AG04449 (cell line): ENCODE data around the gene VSIG2.
A peak's percentile ranks its signal among the peaks of the same experiment; 100 is the strongest.

Experiments
- CTCF ChIA-PET: fragments of 350-600 bp; formaldehyde crosslinking; extraction: SDS; loops from one replicate; lab custom pipeline; 2021; ENCODE audit warnings: antibody characterized with exemption; lab: Yijun Ruan, JAX
- POLR2A ChIA-PET: fragments of 400-600, 350-600 bp; formaldehyde crosslinking; extraction: SDS; loops from one replicate; lab custom pipeline; 2020; ENCODE audit warnings: antibody characterized with exemption, inconsistent platforms; lab: Yijun Ruan, JAX
- DNase-seq: peaks from one replicate; pipeline ENCODE4 v3.0.0-alpha.2; 2010; ENCODE audit warnings: low read depth, low spot score
- H3K4me3 ChIP-seq: 2 replicates; pipeline ENCODE4 v1.5.1; 2011; ENCODE audit warnings: low read depth, mild to moderate bottlenecking, control low read depth, low read length
- TF ChIP-seq, protein P1 (sequence below): IDR thresholded peaks from one replicate; pipeline ENCODE4 v1.5.1; 2011; ENCODE audit warnings: mild to moderate bottlenecking, moderate library complexity, low read length, control low read depth, inconsistent platforms; ENCODE audit not compliant: insufficient read depth; ENCODE audit errors: missing control alignments

The VSIG2 gene

DNA sequence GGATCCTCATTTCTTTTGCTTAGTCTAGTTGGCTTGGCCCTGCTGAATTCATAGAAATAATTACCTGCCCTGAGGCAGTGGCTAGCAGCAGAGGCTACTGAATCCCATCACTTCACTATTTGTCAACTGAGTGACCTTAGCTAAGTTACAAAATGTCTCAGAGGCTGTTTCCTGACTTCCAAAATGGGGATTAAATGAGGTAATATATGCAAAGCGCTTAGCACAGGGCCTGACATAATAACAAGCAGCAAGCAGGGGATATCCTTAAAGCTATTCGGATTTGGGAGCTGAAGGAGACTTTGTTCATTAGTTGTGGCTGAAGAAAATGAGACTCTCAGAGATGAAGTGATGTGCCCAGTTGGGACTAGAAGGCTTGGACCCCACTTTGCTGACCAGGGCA, 9.5 kb downstream of the VSIG2 start:
- TF ChIP-seq, protein P1, sequence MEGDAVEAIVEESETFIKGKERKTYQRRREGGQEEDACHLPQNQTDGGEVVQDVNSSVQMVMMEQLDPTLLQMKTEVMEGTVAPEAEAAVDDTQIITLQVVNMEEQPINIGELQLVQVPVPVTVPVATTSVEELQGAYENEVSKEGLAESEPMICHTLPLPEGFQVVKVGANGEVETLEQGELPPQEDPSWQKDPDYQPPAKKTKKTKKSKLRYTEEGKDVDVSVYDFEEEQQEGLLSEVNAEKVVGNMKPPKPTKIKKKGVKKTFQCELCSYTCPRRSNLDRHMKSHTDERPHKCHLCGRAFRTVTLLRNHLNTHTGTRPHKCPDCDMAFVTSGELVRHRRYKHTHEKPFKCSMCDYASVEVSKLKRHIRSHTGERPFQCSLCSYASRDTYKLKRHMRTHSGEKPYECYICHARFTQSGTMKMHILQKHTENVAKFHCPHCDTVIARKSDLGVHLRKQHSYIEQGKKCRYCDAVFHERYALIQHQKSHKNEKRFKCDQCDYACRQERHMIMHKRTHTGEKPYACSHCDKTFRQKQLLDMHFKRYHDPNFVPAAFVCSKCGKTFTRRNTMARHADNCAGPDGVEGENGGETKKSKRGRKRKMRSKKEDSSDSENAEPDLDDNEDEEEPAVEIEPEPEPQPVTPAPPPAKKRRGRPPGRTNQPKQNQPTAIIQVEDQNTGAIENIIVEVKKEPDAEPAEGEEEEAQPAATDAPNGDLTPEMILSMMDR = no peak
- ChIA-PET POLR2A (no interaction called here), CTCF (interaction anchor here (1.5 to 7.3 kb wide), 4 partner anchors 11 to 73 kb away, joined by 3 to 50 read pairs (median 7); partner anchors contain the start of gene VSIG2)
- no peak for DNase-seq
- no peak overlapping the region for H3K4me3 ChIP-seq

DNA sequence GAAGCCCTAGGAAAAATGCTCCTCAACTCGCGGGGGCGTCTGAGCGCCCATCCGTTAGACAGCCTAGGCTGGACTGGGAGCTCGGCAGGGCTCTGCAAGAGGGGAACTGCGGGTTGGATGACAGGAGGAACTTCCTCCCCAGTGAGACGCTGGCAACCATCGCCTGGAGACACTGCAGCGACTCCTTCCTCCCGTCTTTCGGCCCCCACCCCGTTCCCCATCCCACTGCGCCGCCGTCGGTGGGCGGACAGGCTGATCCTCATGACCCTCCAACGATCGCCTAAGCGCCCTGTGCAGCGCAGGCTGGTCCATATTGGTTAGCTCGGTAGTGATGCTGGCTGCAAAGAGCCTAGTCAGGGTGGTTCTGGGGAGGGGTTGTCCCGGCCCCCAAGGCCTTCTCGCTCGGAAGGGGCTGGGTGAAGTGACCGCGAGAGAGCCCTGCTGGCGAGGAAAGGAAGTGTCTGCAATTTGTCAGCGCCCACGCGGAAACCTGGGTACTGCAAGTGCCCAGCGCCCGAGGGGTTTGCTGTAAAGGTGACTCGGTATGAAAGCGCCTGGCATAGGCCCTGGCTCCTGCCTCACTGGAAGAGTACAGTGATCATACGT, 11.7 kb downstream of the VSIG2 start:
- ChIA-PET POLR2A (no interaction called here), CTCF (interaction anchor here (1.0 to 3.0 kb wide), 7 partner anchors 8 to 70 kb away, joined by 3 to 15 read pairs (median 5); no protein-coding TSS in a partner anchor)
- TF ChIP-seq, protein P1 = peak; percentile 27
- no peak for DNase-seq
- H3K4me3 ChIP-seq = peak overlapping the region; percentile 60

DNA sequence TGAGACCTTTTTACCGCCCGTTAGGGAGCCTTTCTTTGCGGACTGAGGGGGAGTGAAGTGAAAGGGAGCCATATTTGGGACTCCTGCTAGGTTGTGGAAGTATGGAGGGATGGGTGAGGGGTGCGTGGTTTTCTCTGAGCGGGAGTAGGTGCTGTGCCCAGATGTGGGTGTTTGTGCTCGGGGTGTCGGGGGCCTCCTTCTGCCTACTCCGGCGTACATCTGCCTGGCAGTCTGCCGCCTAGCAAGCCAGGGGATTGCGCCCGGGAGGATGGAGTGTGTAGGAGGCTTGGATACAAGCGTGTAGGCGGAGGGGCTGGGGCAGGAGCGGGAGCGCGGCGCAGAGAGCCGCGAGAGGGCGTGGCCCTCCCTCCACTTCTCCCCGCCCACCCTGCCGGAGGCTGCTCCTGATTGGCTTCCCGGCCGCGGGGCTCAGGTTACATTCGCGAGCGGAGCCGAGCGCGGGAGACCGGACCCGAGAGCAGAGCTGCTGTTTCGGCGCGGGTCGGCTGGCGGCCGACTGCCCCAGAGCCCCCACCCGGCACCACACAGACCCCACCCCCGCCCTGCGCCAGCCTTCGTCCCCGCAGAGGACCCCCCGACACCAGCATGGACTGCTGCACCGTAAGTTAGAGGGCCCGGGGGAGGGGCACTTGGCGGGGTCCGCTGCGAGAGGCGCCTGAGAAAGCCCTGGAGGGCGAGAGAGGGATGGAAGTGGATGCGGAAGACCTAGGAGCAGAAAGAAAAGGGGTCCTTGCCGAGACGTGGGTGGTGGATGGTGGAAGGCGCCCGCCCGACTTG, 12.4 kb downstream of the VSIG2 start, which contains the start of gene NRGN:
TSS of gene NRGN (plus strand) at position 464 of the 798 bp plus-strand sequence. CDS start at position 607, 143 bp downstream.
- DNase-seq = no peak
- TF ChIP-seq, protein P1 = no peak
- ChIA-PET POLR2A (no interaction called here), CTCF (interaction anchor here (1.0 to 3.0 kb wide), 7 partner anchors 9 to 70 kb away, joined by 3 to 15 read pairs (median 5); no protein-coding TSS in a partner anchor)
- H3K4me3 ChIP-seq = peak within 1 kb of the TSS; percentile 60

DNA sequence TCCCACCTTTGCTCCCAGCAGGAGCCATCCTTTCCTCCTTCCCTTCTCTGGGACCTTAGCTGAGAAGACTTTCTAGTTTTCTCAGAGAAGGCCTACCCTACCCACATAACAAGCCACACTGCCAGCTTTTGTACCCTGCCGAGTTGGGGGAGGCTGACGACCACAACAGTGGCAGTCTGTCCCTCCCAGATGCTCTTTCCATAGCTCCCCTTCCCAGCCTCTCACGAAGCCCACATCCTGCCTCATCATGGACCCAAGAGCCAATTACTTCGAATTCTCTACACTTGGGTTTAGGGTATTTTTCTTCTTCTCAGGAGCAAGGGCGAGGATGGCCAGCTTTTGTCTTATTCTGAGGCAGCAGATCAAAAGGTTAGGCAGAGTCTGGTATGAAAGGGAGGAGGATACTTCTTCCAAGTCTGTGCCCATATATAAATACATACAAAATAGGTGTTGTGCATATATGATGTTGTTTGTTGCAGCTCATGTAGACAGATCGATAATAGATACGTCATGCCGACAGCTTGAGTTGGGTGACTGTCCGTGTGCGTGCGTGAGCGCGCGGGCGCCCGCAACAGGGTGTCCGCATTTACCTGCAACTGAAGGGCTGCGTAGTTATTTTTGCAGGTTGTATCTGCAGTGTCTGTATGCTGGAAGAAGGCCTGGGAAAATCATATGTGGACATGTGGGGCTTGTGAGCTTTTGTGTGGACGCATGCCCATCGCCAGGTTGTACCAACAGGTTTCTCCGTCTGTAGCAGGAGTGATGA, 13.2 kb downstream of the VSIG2 start:
- ChIA-PET POLR2A (no interaction called here), CTCF (interaction anchor here (1.0 to 3.0 kb wide), 7 partner anchors 8 to 69 kb away, joined by 4 to 15 read pairs (median 5); no protein-coding TSS in a partner anchor)
- peak overlapping the region; percentile 60; the same call in 1 of the 2 replicates for H3K4me3 ChIP-seq
- TF ChIP-seq, protein P1 = no peak
- no peak for DNase-seq

DNA sequence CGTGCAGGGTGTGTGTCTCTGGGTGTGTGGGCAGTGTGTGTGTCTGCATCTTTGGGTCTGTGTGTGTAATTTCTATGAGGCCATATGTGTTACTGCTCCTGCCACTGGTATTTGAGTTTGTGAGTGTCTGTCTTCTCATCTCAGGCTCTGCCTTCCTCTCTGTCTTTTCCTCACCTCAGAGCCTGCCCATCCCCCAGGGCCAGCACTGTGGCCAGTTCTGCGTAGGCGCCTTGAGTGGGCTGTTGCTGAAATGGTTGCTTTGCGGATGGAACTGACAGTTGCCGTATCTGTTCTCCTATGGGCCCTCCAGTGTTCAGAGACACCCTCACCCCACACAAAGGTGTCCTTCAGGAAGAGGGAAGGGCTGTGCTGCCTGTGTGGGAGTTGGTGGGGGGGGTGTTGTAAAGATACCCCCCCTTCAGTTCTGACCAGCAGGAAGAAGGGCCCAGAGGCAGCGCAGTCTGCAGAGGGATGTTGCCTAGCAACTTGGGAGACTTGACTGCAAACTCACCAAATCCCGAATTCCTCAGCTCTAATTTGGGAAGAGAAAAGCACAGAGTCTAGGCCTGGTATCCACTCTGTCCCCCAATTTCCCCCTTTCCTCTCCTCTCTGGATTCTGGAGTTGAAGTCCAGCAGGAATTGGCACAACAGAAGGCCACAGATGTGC, 14.3 kb downstream of the VSIG2 start:
- CTCF ChIA-PET = interaction anchor here (1.0 to 2.7 kb wide), 4 partner anchors 8 to 68 kb away, joined by 4 to 15 read pairs (median 6); no protein-coding TSS in a partner anchor

More for the DNA sequence above, 14.3 kb downstream of the VSIG2 start:
- DNase-seq = no peak
- H3K4me3 ChIP-seq = no peak overlapping the region
- POLR2A ChIA-PET = no interaction called here
- TF ChIP-seq, protein P1 = no peak
